ENCODE results near the gene CD70.

CD70 gene

GRCh38 chr19:6602729-6603114, 11.8 kb upstream of the CD70 start:
- TF ChIP-seq SIN3A (IDR thresholded peaks at IDR 0.05; ENCODE audit: borderline replicate concordance, insufficient read depth, low read length) (no peak), TAF1 (IDR thresholded peaks at IDR 0.05; ENCODE audit: borderline replicate concordance, insufficient read depth, low read length) (no peak), POLR2AphosphoS5 (IDR thresholded peaks at IDR 0.05; ENCODE audit: low read depth, low read length) (no peak), REST (IDR thresholded peaks at IDR 0.05; ENCODE audit: insufficient read depth in 1 of 2, low read depth in 2 of 2, low read length in 2 of 2) (no peak), FOXP2 (optimal IDR thresholded peaks at IDR 0.05; ENCODE audit: borderline replicate concordance, extremely low read depth, extremely low read length, insufficient read depth) (no peak)

GRCh38 chr19:6599866-6600454, 9.0 kb upstream of the CD70 start:
- TF ChIP-seq REST (IDR thresholded peaks at IDR 0.05; ENCODE audit: insufficient read depth in 1 of 2, low read depth in 2 of 2, low read length in 2 of 2) = no peak

- no peak for TF ChIP-seq POLR2AphosphoS5 (IDR thresholded peaks at IDR 0.05; ENCODE audit: low read depth, low read length)
- no peak for TF ChIP-seq TAF1 (IDR thresholded peaks at IDR 0.05; ENCODE audit: borderline replicate concordance, insufficient read depth, low read length)
- TF ChIP-seq FOXP2 (optimal IDR thresholded peaks at IDR 0.05; ENCODE audit: borderline replicate concordance, extremely low read depth, extremely low read length, insufficient read depth) = no peak
- TF ChIP-seq REST (IDR thresholded peaks at IDR 0.05; ENCODE audit: insufficient read depth in 1 of 2, low read depth in 2 of 2, low read length in 2 of 2) = no peak
- TF ChIP-seq SIN3A (IDR thresholded peaks at IDR 0.05; ENCODE audit: borderline replicate concordance, insufficient read depth, low read length) = no peak
These were observed 5.7 kb upstream of the CD70 start for GRCh38 chr19:6596621-6597020.

GRCh38 chr19:6593651-6594416, 2.9 kb upstream of the CD70 start:
- TF ChIP-seq SIN3A (IDR thresholded peaks at IDR 0.05; ENCODE audit: borderline replicate concordance, insufficient read depth, low read length) = no peak
- no peak for TF ChIP-seq REST (IDR thresholded peaks at IDR 0.05; ENCODE audit: insufficient read depth in 1 of 2, low read depth in 2 of 2, low read length in 2 of 2)
- no peak for TF ChIP-seq FOXP2 (optimal IDR thresholded peaks at IDR 0.05; ENCODE audit: borderline replicate concordance, extremely low read depth, extremely low read length, insufficient read depth)
- no peak for TF ChIP-seq POLR2AphosphoS5 (IDR thresholded peaks at IDR 0.05; ENCODE audit: low read depth, low read length)
- no peak for TF ChIP-seq TAF1 (IDR thresholded peaks at IDR 0.05; ENCODE audit: borderline replicate concordance, insufficient read depth, low read length)
